ENCODE results near the gene HOXC6. TPM values are rescaled to one million over a fixed set of nuclear protein-coding genes. Genes with fewer than 3 reads are reported as not detected.

Gene HOXC6
- total RNA-seq, 2 donors from 2014 or later = 0.15 TPM; not detected in 1

DNA sequence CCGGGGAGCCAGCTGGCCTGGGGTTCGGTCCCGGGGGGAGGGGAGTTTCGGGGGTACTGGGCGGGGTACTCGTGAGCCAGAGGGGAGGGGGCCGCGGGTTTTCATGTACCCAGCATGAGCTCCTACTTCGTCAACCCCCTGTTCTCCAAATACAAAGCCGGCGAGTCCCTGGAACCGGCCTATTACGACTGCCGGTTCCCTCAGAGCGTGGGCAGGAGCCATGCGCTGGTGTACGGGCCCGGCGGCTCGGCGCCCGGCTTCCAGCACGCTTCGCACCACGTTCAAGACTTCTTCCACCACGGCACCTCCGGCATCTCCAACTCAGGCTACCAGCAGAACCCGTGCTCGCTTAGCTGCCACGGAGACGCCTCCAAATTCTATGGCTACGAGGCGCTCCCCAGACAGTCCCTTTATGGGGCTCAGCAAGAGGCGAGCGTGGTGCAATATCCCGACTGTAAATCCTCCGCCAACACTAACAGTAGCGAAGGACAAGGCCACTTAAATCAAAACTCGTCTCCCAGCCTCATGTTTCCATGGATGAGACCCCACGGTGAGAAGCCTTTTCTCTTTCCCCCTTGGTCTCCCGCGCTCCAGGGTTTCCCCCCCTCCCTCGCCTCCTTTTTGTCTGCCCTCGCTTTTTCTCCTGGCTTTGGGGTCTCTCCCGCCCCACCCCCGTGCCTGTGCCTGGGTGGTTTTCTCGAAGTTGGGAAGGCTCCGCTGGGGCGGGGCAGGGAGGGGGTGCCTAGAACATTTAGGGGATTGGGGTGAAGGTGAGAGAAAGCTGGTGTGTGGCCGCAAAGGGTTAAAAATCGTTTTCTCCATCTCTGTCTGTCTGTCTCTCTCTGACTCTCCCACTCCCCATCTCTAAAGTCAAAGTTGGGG, 18.8 kb upstream of the HOXC6 start:
- peaks cover 92% of the 10 kb centered on the region for H3K27me3 ChIP-seq
- no peak overlapping the region for H3K4me3 ChIP-seq
- no peaks in the 10 kb centered on the region for H3K9me3 ChIP-seq
- H3K36me3 ChIP-seq = no peaks in the 10 kb centered on the region
- H3K27ac ChIP-seq = no peak overlapping the region
- H3K9ac ChIP-seq (ENCODE audit: low read depth in 2 of 2, low read length in 2 of 2) = no peak overlapping the region
- TF ChIP-seq, protein P1, sequence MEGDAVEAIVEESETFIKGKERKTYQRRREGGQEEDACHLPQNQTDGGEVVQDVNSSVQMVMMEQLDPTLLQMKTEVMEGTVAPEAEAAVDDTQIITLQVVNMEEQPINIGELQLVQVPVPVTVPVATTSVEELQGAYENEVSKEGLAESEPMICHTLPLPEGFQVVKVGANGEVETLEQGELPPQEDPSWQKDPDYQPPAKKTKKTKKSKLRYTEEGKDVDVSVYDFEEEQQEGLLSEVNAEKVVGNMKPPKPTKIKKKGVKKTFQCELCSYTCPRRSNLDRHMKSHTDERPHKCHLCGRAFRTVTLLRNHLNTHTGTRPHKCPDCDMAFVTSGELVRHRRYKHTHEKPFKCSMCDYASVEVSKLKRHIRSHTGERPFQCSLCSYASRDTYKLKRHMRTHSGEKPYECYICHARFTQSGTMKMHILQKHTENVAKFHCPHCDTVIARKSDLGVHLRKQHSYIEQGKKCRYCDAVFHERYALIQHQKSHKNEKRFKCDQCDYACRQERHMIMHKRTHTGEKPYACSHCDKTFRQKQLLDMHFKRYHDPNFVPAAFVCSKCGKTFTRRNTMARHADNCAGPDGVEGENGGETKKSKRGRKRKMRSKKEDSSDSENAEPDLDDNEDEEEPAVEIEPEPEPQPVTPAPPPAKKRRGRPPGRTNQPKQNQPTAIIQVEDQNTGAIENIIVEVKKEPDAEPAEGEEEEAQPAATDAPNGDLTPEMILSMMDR (IDR thresholded peaks at IDR 0.05) = no peak
- DNase-seq = no peak
- H3K4me1 ChIP-seq = peaks cover 7% of the 10 kb centered on the region
- intact Hi-C loops (cut with DNase I) = loop anchor here (10.0 kb wide), 1 partner anchor 345 kb away; no protein-coding TSS in a partner anchor

DNA sequence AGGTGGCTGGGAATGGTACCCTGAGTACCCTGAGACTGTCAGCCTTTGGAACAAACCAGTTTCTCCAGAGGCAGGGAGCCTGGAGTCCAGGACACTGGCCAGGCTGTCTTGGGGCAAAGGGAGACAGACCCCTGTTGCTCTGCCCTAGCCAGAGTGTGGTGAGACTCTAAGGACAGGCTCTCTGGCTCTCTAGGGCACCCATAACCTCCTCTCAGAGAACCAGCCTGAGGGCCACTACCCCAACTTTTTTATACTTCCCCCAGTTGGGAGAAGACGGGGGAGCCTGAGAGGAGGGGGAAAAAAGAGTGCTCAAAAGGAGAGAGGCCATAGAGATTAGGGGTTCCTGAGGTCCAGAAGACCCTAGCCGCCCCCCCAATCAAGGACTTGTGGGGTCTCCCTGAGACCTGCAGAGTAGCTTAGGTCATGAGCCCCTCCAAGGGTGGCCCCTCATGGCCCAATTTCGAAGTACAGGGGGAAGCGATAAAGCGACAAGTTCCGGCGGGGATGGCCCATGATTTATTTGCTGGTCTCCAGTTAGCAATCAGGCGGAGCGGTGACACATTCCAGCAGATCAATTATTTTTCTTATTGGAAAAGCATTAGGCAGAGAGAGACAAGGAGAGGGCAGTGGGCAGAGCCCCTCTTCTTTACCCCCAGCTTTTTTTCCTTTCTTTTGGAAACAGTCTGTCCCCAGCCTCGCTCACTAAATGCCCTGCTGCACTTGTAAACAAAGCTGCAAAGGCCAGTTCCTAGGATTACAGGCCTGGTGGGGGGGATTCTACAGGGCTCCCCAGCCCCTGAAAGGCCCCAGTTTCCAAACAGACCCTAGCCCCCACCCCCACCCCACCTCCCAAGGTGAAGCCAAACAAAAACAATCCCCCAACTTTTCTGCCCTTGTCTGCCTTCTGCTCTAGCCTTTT, 17.9 kb upstream of the HOXC6 start:
- intact Hi-C loops (cut with DNase I) = no loop called here
- no peak overlapping the region for H3K27ac ChIP-seq
- H3K27me3 ChIP-seq = peaks cover 92% of the 10 kb centered on the region
- H3K36me3 ChIP-seq = no peaks in the 10 kb centered on the region
- H3K4me3 ChIP-seq = no peak overlapping the region
- DNase-seq = no peak
- H3K4me1 ChIP-seq = peaks cover 7% of the 10 kb centered on the region
- H3K9ac ChIP-seq (ENCODE audit: low read depth in 2 of 2, low read length in 2 of 2) = no peak overlapping the region
- TF ChIP-seq, protein P1 (IDR thresholded peaks at IDR 0.05) = no peak
- H3K9me3 ChIP-seq = no peaks in the 10 kb centered on the region

DNA sequence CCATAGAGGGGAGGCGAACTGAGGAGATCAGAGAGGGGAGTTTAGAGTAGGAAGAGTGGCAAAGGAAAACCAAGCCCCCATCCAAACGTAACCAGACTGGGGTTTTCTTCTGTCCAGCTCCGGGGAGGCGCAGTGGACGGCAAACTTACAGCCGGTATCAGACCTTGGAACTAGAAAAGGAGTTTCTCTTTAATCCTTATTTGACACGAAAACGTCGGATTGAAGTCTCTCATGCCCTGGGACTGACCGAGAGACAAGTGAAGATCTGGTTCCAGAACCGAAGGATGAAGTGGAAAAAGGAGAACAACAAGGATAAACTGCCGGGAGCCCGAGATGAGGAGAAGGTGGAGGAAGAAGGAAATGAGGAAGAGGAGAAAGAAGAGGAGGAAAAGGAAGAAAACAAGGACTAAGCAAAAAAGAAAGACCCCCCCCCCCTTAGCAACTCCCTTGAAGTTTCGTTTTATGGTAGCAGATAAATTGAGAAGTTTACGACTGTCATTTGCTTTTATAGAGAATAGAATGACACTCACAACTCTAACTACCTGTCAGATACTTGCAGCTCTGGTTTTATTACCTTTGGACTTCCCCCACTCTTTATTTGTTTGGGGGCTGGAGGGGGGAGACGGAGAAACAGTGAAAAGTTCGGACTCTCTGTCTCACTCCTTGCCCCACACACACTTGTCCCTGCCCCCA, 17.1 kb upstream of the HOXC6 start:
- Histone ChIP-seq H3K4me3 (no peak overlapping the region), H3K4me1 (peaks cover 2% of the 10 kb centered on the region), H3K27me3 (peaks cover 92% of the 10 kb centered on the region), H3K27ac (no peak overlapping the region), H3K9ac (ENCODE audit: low read depth in 2 of 2, low read length in 2 of 2) (no peak overlapping the region), H3K9me3 (no peaks in the 10 kb centered on the region), H3K36me3 (no peaks in the 10 kb centered on the region)
- intact Hi-C loops (cut with DNase I) = no loop called here
- TF ChIP-seq, protein P1 (IDR thresholded peaks at IDR 0.05) = no peak
- DNase-seq = no peak

DNA sequence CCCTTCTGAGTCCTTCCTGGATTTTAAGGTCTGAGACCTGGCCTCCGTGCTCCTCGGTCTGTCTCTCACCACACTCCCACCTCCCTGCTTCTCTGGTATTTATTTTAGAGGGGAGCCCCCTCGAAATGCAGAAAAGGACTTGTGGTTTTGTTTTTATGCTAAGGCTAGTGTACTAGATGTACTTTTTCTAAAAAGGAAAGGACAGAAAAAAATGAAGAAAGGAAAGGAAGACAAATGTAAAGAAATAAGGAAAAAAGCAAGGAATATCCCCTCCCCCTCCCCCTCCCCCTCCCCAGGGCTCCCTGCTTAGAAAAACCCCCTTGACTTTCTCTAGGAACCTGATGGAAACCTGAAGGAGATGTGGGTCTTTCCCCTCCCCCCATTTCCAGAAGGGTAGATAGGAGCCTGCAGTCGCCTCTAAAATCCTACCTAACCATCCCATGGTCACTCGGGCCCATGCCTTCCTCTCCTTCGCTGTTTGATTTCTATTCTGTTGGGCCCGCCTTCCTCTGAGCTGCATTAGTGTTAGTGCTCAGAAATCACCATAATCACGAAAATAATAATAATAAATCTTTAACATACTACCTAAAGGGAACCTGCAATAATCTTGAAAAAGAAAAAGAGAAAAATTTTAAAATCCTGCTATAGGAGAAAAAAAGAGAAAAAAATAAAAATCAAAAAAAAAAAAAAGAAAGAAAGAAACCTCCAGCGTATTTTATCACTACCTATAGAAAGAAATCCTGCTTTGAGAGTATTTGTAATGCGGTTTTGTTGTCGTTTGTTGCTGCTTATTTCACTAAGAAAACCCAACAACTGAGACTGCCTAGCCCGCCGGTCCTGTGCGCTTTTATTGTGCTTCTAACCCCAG, 16.3 kb upstream of the HOXC6 start:
- peaks cover 92% of the 10 kb centered on the region for H3K27me3 ChIP-seq
- H3K36me3 ChIP-seq = no peaks in the 10 kb centered on the region
- intact Hi-C loops (cut with DNase I) = no loop called here
- H3K9ac ChIP-seq (ENCODE audit: low read depth in 2 of 2, low read length in 2 of 2) = no peak overlapping the region
- H3K4me1 ChIP-seq = no peaks in the 10 kb centered on the region
- H3K4me3 ChIP-seq = no peak overlapping the region
- no peak for DNase-seq
- no peaks in the 10 kb centered on the region for H3K9me3 ChIP-seq
- TF ChIP-seq, protein P1 (IDR thresholded peaks at IDR 0.05) = no peak
- no peak overlapping the region for H3K27ac ChIP-seq

All from colonic mucosa (tissue), 4 donors.